ENCODE data around the gene HNRNPA0.

- TF ChIP-seq EGR1 (conservative IDR thresholded peaks at IDR 0.05) (no peak), BMI1 (IDR thresholded peaks at IDR 0.05; ENCODE audit: low read length) (no peak)
Measured at GRCh38 chr5:137734962-137735554, 19.1 kb downstream of the HNRNPA0 start.

All from K562 (cell line).